H9 (cell line): ENCODE results near the gene BOD1L1. TPM values are rescaled to one million over a fixed set of nuclear protein-coding genes. Genes with fewer than 3 reads are reported as not detected.

ENCODE experiments used
- DNase-seq: peaks from one replicate; pipeline ENCODE4 v3.0.0-alpha.2; 2017
- H2AFZ ChIP-seq: one replicate; pipeline ENCODE4 v1.6.1; 2013; ENCODE audit warnings: mild to moderate bottlenecking, low read length, control low read depth, moderate library complexity
- H2AK5ac ChIP-seq: 2 replicates; pipeline ENCODE4 v1.6.1; 2013; ENCODE audit warnings: low read length, control low read depth, mixed read lengths; ENCODE audit not compliant: insufficient read length
- H2BK120ac ChIP-seq: one replicate; pipeline ENCODE4 v1.6.1; 2013; ENCODE audit warnings: low read depth, mild to moderate bottlenecking, low read length, control low read depth, inconsistent platforms; ENCODE audit not compliant: poor library complexity, severe bottlenecking
- H2BK12ac ChIP-seq: 2 replicates; pipeline ENCODE4 v1.6.1; 2013; ENCODE audit warnings: low read length, control low read depth, mixed read lengths, low read depth; ENCODE audit not compliant: insufficient read length
- H2BK15ac ChIP-seq: 2 replicates; pipeline ENCODE4 v1.6.1; 2013; ENCODE audit warnings: low read depth, low read length, control low read depth
- H2BK20ac ChIP-seq: one replicate; pipeline ENCODE4 v1.6.1; 2013; ENCODE audit warnings: low read depth, mild to moderate bottlenecking, low read length, control low read depth, inconsistent platforms; ENCODE audit not compliant: poor library complexity, severe bottlenecking
- H2BK5ac ChIP-seq: 2 replicates; pipeline ENCODE4 v1.6.1; 2013; ENCODE audit warnings: low read length, control low read depth, mixed read lengths; ENCODE audit not compliant: insufficient read length
- H3K14ac ChIP-seq: 2 replicates; pipeline ENCODE4 v1.6.1; 2013; ENCODE audit warnings: low read length, control low read depth; ENCODE audit not compliant: insufficient read depth
- H3K18ac ChIP-seq: 2 replicates; pipeline ENCODE4 v1.6.1; 2013; ENCODE audit warnings: low read depth, mild to moderate bottlenecking, mixed read lengths, low read length, control low read depth; ENCODE audit not compliant: insufficient read length
- H3K23ac ChIP-seq: 2 replicates; pipeline ENCODE4 v1.6.1; 2013; ENCODE audit warnings: low read length, control low read depth, mixed read lengths, low read depth; ENCODE audit not compliant: insufficient read length
- H3K23me2 ChIP-seq: 2 replicates; pipeline ENCODE4 v1.6.1; 2013; ENCODE audit warnings: low read depth, mild to moderate bottlenecking, mixed read lengths, low read length, control low read depth; ENCODE audit not compliant: insufficient read length, poor library complexity, severe bottlenecking
- H3K27ac ChIP-seq: 2 replicates; pipeline ENCODE4 v1.5.1; 2013; ENCODE audit warnings: low read length, control low read depth, mixed read lengths, low read depth; ENCODE audit not compliant: insufficient read length
- H3K27me3 ChIP-seq: 2 replicates; pipeline ENCODE4 v1.6.1; 2013; ENCODE audit warnings: low read length, control low read depth, inconsistent platforms; ENCODE audit not compliant: insufficient read depth
- H3K4ac ChIP-seq: 2 replicates; pipeline ENCODE4 v1.6.1; 2013; ENCODE audit warnings: low read depth, mild to moderate bottlenecking, control low read depth, inconsistent platforms, low read length, moderate library complexity
- H3K4me1 ChIP-seq: 2 replicates; pipeline ENCODE4 v1.6.1; 2013; ENCODE audit warnings: low read length, control low read depth, inconsistent platforms; ENCODE audit not compliant: insufficient read depth
- H3K4me2 ChIP-seq: 2 replicates; pipeline ENCODE4 v1.6.1; 2013; ENCODE audit warnings: low read length, control low read depth, mixed read lengths; ENCODE audit not compliant: insufficient read length, insufficient read depth
- H3K56ac ChIP-seq: 2 replicates; pipeline ENCODE4 v1.6.1; 2013; ENCODE audit warnings: low read depth, mild to moderate bottlenecking, mixed read lengths, low read length, control low read depth; ENCODE audit not compliant: insufficient read length
- H3K79me1 ChIP-seq: 2 replicates; pipeline ENCODE4 v1.6.1; 2013; ENCODE audit warnings: low read depth, mild to moderate bottlenecking, moderate library complexity, low read length, control low read depth, inconsistent platforms; ENCODE audit not compliant: insufficient read depth, poor library complexity, severe bottlenecking
- H3K79me2 ChIP-seq: 2 replicates; pipeline ENCODE4 v1.6.1; 2013; ENCODE audit warnings: low read length, control low read depth, inconsistent platforms; ENCODE audit not compliant: insufficient read depth
- H3K9ac ChIP-seq: 2 replicates; pipeline ENCODE4 v1.6.1; 2013; ENCODE audit warnings: low read length, control low read depth, mixed read lengths; ENCODE audit not compliant: insufficient read length; ENCODE audit errors: extremely low read depth
- H3K9me3 ChIP-seq: one replicate; pipeline ENCODE4 v1.6.1; 2013; ENCODE audit warnings: low read depth, low read length, inconsistent platforms; ENCODE audit not compliant: control insufficient read depth
- H3T11ph ChIP-seq: one replicate; pipeline ENCODE4 v1.6.1; 2013; ENCODE audit warnings: mild to moderate bottlenecking, low read length, control low read depth, inconsistent platforms
- H4K20me1 ChIP-seq: one replicate; pipeline ENCODE4 v1.6.1; 2013; ENCODE audit not compliant: control insufficient read depth, insufficient read length, insufficient read depth
- H4K5ac ChIP-seq: 2 replicates; pipeline ENCODE4 v1.6.1; 2013; ENCODE audit warnings: low read depth, mild to moderate bottlenecking, mixed read lengths, low read length, control low read depth; ENCODE audit not compliant: insufficient read length
- H4K8ac ChIP-seq: replicated peaks from 2 replicates; pipeline ENCODE4 v1.6.1; 2013; ENCODE audit warnings: low read length, control low read depth, mixed read lengths, low read depth; ENCODE audit not compliant: insufficient read length
- H4K91ac ChIP-seq: 2 replicates; pipeline ENCODE4 v1.6.1; 2013; ENCODE audit warnings: low read depth, mild to moderate bottlenecking, moderate library complexity, mixed read lengths, low read length, control low read depth; ENCODE audit not compliant: insufficient read length
- H3K27ac Mint-ChIP-seq, 3 experiments: 2 replicates in 2 of 3; 3 replicates in 1 of 3; pipeline ENCODE4 v1.8.0; 2020 to 2021; ENCODE audit warnings: mixed read lengths in 3 of 3, mild to moderate bottlenecking in 1 of 3, moderate library complexity in 1 of 3
- H3K27me3 Mint-ChIP-seq: 2 replicates; pipeline ENCODE4 v1.8.0; 2021; ENCODE audit warnings: low read depth, mild to moderate bottlenecking, moderate library complexity, mixed read lengths
- H3K36me3 Mint-ChIP-seq, 3 experiments: 2 replicates in 2 of 3; 3 replicates in 1 of 3; pipeline ENCODE4 v1.8.0; 2020 to 2021; ENCODE audit warnings: low read depth in 3 of 3, mixed read lengths in 3 of 3; ENCODE audit not compliant: insufficient read depth in 1 of 3
- H3K4me1 Mint-ChIP-seq, 2 experiments: 2 replicates each; pipeline ENCODE4 v1.8.0; 2020; ENCODE audit warnings: mixed read lengths in 2 of 2
- H3K4me3 Mint-ChIP-seq, 2 experiments: 2 replicates in 1 of 2; 3 replicates in 1 of 2; pipeline ENCODE4 v1.8.0; 2020 to 2021; ENCODE audit warnings: mild to moderate bottlenecking in 2 of 2, mixed read lengths in 2 of 2, moderate library complexity in 1 of 2
- H3K9me3 Mint-ChIP-seq, 2 experiments: 2 replicates in 1 of 2; 3 replicates in 1 of 2; pipeline ENCODE4 v1.8.0; 2020; ENCODE audit warnings: mild to moderate bottlenecking in 2 of 2, mixed read lengths in 2 of 2, moderate library complexity in 1 of 2
- CTCF ChIP-seq: fragments of 200-600 bp; sonication (generic); conservative IDR thresholded peaks from 3 replicates; pipeline ENCODE4 v1.8.0; 2021; ENCODE audit warnings: antibody characterized with exemption, mild to moderate bottlenecking
- total RNA-seq: library from RNA; stranded (reverse); gene quantifications from 2 replicates; pipeline ENCODE4 v1.2.1, GENCODE V29; 2021

The BOD1L1 gene
- total RNA-seq, 1 experiment from 2014 or later: 37.8 TPM

- Histone ChIP-seq H4K8ac (no peak overlapping the region), H3K4ac (no peak overlapping the region), H3K79me1 (no peaks in the 10 kb centered on the region), H3K18ac (no peak overlapping the region), H3K27ac (no peak overlapping the region), H3K9ac (no peak overlapping the region), H4K20me1 (no peaks in the 10 kb centered on the region), H2AFZ (no peak overlapping the region), H3K4me2 (no peak overlapping the region), H2BK20ac (no peak overlapping the region), H3K56ac (no peak overlapping the region), H2BK15ac (no peak overlapping the region), H3K23ac (no peak overlapping the region), H3K23me2 (no peaks in the 10 kb centered on the region), H2BK120ac (no peak overlapping the region), H2BK5ac (no peak overlapping the region), H2AK5ac (no peak overlapping the region), H3K27me3 (no peaks in the 10 kb centered on the region), H4K91ac (no peak overlapping the region), H3K79me2 (no peaks in the 10 kb centered on the region), H3K4me1 (no peaks in the 10 kb centered on the region), H3K9me3 (no peaks in the 10 kb centered on the region), H2BK12ac (no peak overlapping the region), H4K5ac (no peak overlapping the region), H3T11ph (no peak overlapping the region), H3K14ac (no peak overlapping the region)
- Mint-ChIP-seq H3K36me3 (peaks cover 0 to 43% (median 42%) of the 10 kb centered on the region in 3 experiments; a peak in 6 of 7 replicates), H3K4me3 (no peak overlapping the region), H3K27me3 (no peaks in the 10 kb centered on the region), H3K27ac (no peak overlapping the region), H3K4me1 (no peaks in the 10 kb centered on the region), H3K9me3 (no peaks in the 10 kb centered on the region)
- no peak for DNase-seq
- TF ChIP-seq CTCF: no peak
These were observed 38.6 kb downstream of the BOD1L1 start for GRCh38 chr4:13588954-13589353.
